ENCODE measurements around the gene CLMN. TPM values are rescaled to one million over a fixed set of nuclear protein-coding genes. Genes with fewer than 3 reads are reported as not detected.

CLMN gene
- total RNA-seq, 1 experiment from 2014 or later = 33.4 TPM

GRCh38 chr14:95327558-95328374, 8.1 kb upstream of the CLMN start:
- no peak for DNase-seq (ENCODE audit: low read depth, low spot score)
- intact Hi-C loops (cut with micrococcal nuclease) = no loop called here
- BruUV-seq (replicated peaks) = no TSS peak

GRCh38 chr14:95326987-95327386, 7.3 kb upstream of the CLMN start:
- BruUV-seq (replicated peaks) = no TSS peak
- H3K9me2 ChIP-seq (ENCODE audit: insufficient read depth) = no peaks in the 10 kb centered on the region
- no peaks in the 10 kb centered on the region for H3K9me3 ChIP-seq (ENCODE audit: control insufficient read depth in 1 of 2, insufficient read depth in 1 of 2, low read depth in 1 of 2, low read length in 2 of 2)
- no peaks in the 10 kb centered on the region for H3K79me2 ChIP-seq (ENCODE audit: insufficient read depth, low read length)
- no peak overlapping the region for H3K4me3 ChIP-seq (replicated peaks in 1 of 2; ENCODE audit: low read depth in 1 of 2, low read length in 2 of 2)
- intact Hi-C loops (cut with micrococcal nuclease) = no loop called here
- H3K9ac ChIP-seq (ENCODE audit: low read length) = no peak overlapping the region
- H3K27me3 ChIP-seq (ENCODE audit: insufficient read depth, low read length) = no peaks in the 10 kb centered on the region
- ChIA-PET RAD21 (ENCODE audit: low non-redundant PET in 1 of 2, low total read pairs in 2 of 2, uncharacterized antibody in 2 of 2, unreplicated experiment in 2 of 2) (no interaction called here), POLR2A (no interaction called here), CTCF (no interaction called here)
- no peak overlapping the region for H3K27ac ChIP-seq (ENCODE audit: low read depth, low read length)
- no peaks in the 10 kb centered on the region; a peak in 1 of 4 replicates for H3K4me1 ChIP-seq (ENCODE audit: control insufficient read depth in 1 of 2, insufficient read depth in 2 of 2, low read length in 2 of 2)
- no peak for DNase-seq (ENCODE audit: low read depth, low spot score)
- H2AFZ ChIP-seq (ENCODE audit: low read depth, low read length, poor library complexity, severe bottlenecking) = no peak overlapping the region
- ATAC-seq = no peak
- no peak overlapping the region for H3K4me2 ChIP-seq (ENCODE audit: low read length)
- H3K36me3 ChIP-seq (ENCODE audit: control insufficient read depth in 1 of 2, insufficient read depth in 2 of 2, low read length in 2 of 2) = no peaks in the 10 kb centered on the region
- H4K20me1 ChIP-seq (ENCODE audit: insufficient read depth) = no peaks in the 10 kb centered on the region
- TF ChIP-seq POLR2A (IDR thresholded peaks at IDR 0.05; ENCODE audit: borderline replicate concordance, extremely low read depth, insufficient read depth, insufficient read length) (no peak), ZBTB33 (IDR thresholded peaks at IDR 0.05; ENCODE audit: extremely low read depth, insufficient replicate concordance, low read length) (no peak), CEBPB (IDR thresholded peaks at IDR 0.05; ENCODE audit: low read depth) (no peak), JUND (IDR thresholded peaks at IDR 0.05) (no peak), SP1 (IDR thresholded peaks at IDR 0.05; ENCODE audit: low read depth) (no peak), SIN3A (IDR thresholded peaks at IDR 0.05; ENCODE audit: low read depth) (no peak), ATF3 (IDR thresholded peaks at IDR 0.05) (no peak), REST (IDR thresholded peaks at IDR 0.05; ENCODE audit: low read depth) (no peak), ZFX (IDR thresholded peaks at IDR 0.05) (no peak)

More at GRCh38 chr14:95327558-95328374, 8.1 kb upstream of the CLMN start:
- CTCF ChIA-PET = no interaction called here
- H2AFZ ChIP-seq (ENCODE audit: low read depth, low read length, poor library complexity, severe bottlenecking) = no peak overlapping the region
- ATAC-seq = no peak
- H3K36me3 ChIP-seq (ENCODE audit: control insufficient read depth in 1 of 2, insufficient read depth in 2 of 2, low read length in 2 of 2) = no peaks in the 10 kb centered on the region
- no peaks in the 10 kb centered on the region for H4K20me1 ChIP-seq (ENCODE audit: insufficient read depth)
- H3K4me2 ChIP-seq (ENCODE audit: low read length) = no peak overlapping the region
- no peak overlapping the region for H3K9ac ChIP-seq (ENCODE audit: low read length)
- no peaks in the 10 kb centered on the region for H3K9me3 ChIP-seq (ENCODE audit: control insufficient read depth in 1 of 2, insufficient read depth in 1 of 2, low read depth in 1 of 2, low read length in 2 of 2)
- POLR2A ChIA-PET = no interaction called here
- no peak overlapping the region for H3K27ac ChIP-seq (ENCODE audit: low read depth, low read length)
- no peaks in the 10 kb centered on the region for H3K9me2 ChIP-seq (ENCODE audit: insufficient read depth)
- H3K4me1 ChIP-seq (ENCODE audit: control insufficient read depth in 1 of 2, insufficient read depth in 2 of 2, low read length in 2 of 2) = no peaks in the 10 kb centered on the region
- TF ChIP-seq ZNF274 (IDR thresholded peaks at IDR 0.05; ENCODE audit: low read depth, low read length) = no peak
- no peak for TF ChIP-seq EZH2 (IDR thresholded peaks at IDR 0.05)
- no peak for TF ChIP-seq ATF3 (IDR thresholded peaks at IDR 0.05)
- TF ChIP-seq EGR1 (IDR thresholded peaks at IDR 0.05; ENCODE audit: low read depth) = no peak
- no peak for TF ChIP-seq FOSL1 (IDR thresholded peaks at IDR 0.05; ENCODE audit: low read depth)
- RAD21 ChIA-PET (ENCODE audit: low non-redundant PET in 1 of 2, low total read pairs in 2 of 2, uncharacterized antibody in 2 of 2, unreplicated experiment in 2 of 2) = no interaction called here
- H3K27me3 ChIP-seq (ENCODE audit: insufficient read depth, low read length) = no peaks in the 10 kb centered on the region
- no peaks in the 10 kb centered on the region for H3K79me2 ChIP-seq (ENCODE audit: insufficient read depth, low read length)
- no peak overlapping the region for H3K4me3 ChIP-seq (replicated peaks in 1 of 2; ENCODE audit: low read depth in 1 of 2, low read length in 2 of 2)
